Activated CD8-positive, alpha-beta memory T cell treated with anti-CD3 and anti-CD28 coated beads, Interleukin-2, amount 50 U/mL, for 24 hours (primary cell): ENCODE data around the gene ISLR2.

Source experiments
- DNase-seq: peaks from one replicate; pipeline ENCODE4 v3.0.0-alpha.2; 2020; ENCODE audit errors: extremely low read depth

The ISLR2 gene

DNA sequence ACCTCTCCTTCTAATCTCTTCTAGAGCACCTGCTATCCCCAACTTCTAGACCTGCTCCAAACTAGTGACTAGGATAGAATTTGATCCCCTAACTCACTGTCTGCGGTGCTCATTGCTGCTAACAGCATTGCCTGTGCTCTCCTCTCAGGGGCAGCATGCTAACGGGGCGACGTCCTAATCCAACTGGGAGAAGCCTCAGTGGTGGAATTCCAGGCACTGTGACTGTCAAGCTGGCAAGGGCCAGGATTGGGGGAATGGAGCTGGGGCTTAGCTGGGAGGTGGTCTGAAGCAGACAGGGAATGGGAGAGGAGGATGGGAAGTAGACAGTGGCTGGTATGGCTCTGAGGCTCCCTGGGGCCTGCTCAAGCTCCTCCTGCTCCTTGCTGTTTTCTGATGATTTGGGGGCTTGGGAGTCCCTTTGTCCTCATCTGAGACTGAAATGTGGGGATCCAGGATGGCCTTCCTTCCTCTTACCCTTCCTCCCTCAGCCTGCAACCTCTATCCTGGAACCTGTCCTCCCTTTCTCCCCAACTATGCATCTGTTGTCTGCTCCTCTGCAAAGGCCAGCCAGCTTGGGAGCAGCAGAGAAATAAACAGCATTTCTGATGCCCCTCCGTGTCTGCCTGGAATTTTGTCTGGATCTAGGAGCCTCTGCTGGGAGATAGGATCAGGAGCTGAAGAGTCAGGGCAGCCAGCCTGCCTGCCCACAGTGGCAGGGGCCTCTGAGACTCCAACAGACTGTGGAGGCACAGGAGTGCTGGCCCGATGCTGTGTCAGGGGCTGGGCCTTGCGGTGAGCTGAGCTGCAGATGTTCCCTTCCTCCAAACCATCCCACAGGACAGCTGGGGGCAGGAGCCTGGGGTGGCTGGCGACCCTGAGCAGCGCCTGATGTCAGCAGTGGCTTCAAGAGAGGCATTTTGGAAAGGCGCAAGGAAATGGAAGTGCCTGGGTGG, 46.2 kb downstream of the ISLR2 start:
- no peak for DNase-seq

DNA sequence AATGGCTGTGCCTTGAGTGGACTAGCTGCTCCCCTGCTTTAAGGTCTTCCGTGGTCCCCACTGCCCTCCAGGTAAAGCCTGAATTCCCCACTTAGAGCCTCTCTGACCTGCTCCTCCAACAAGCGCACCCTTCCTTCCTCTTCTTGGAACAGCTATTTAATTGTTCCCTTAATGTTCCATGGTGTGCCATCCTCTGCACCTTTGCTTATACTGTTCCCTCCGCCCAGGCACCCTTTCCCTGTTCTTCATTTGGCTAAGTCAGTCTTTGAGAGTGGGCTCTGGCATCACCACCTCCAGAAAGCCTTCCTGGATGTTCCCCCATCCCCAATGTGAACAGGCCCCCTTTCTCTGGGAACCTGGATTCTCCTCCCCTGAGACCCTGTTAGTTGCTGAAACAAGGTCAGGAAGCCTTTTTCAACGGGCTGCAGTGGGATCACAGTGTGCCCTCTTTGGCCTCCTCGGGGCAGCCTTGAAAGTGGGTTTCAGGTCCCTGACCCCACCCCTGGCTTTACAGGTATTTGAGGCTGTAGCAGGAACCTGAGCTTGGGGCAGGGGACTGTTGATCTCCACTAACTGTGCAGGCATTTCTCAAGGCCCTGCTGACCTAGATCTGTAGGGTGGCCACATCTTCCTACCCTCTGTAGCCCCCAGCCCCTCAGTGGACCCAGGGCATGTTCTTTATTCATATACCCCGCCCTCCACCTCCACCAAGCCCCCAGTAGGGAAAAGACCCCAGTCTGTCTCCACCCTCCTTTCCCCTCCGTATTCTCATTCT, 48.1 kb downstream of the ISLR2 start:
- DNase-seq: no peak

DNA sequence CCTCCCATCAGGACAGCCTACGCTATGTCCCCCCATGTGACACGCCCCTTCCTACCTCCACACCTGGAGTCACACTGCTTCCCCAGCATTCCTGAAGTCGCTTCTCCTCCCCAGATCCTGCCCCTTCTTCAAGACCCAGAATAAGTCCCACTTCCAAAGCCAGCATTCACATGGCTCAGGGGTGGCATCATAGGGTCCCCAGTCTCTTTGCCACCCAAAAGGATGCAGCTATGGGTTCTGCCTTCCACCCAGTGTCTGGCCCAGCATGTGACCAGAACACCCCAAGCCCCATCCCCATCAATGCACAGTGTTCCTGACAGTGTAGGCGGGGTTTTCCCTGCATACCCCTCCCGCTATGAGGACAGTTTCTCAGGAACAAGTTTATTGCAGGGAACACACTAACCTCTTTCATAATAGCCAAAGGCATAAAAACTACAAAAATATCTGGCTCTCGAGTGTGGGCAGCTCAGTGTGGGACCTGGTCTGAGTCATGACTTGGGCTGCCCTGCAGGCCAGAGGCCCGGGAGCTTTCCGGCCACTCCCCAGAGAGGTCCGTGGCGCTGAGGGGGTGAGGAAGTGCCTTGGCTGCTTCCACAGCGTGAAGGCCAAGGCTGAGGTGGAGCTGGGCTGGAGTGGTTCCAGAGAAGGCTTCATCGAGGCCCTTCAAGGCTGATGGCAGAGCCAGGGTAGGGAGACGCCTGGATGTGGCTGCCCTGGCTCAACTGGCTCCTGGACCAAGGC, 48.9 kb downstream of the ISLR2 start:
- DNase-seq: no peak

DNA sequence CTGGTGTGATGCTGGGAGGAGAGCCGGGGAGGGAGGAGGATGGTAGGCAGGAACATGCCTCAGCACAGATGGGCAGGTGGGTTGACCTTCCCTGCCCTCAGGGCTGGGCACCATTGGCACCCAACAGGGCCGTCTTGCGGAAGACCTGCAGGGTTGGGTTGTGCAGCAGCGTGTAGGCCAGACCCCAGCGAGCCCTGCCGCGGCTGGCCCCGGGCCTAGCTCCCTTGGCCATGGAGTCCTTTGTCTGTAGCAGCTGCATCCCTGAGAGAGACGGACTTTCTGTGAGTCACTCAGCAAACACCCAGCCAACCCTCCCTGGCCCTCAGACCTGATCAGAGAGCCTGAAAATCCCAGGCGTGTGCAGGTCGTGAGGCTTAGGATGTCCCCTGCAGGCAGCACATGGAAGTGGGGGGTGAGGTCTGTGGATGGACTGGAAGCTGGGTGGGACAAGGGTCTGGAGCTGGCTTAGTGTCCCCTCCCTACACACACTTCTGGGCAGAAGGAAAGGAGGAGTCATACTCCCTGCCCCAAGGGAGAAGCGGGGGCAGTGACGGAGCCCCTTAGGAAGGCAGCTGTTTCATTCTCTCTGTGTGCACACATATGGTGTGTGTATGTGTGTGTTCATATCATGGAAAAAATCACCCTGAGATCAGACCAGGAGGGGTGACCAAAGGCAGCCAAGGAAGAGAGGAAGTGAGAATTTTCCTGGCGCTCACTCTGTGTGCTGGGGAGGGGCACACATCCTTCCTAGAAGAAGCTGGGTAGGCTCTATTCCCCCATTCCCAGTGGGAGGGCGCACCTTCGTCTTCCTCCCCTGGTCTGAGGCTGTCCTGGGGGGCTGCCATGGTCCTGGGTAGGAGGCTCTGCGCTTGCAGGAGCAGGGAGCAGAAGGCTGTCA, 49.8 kb downstream of the ISLR2 start:
- DNase-seq: no peak

DNA sequence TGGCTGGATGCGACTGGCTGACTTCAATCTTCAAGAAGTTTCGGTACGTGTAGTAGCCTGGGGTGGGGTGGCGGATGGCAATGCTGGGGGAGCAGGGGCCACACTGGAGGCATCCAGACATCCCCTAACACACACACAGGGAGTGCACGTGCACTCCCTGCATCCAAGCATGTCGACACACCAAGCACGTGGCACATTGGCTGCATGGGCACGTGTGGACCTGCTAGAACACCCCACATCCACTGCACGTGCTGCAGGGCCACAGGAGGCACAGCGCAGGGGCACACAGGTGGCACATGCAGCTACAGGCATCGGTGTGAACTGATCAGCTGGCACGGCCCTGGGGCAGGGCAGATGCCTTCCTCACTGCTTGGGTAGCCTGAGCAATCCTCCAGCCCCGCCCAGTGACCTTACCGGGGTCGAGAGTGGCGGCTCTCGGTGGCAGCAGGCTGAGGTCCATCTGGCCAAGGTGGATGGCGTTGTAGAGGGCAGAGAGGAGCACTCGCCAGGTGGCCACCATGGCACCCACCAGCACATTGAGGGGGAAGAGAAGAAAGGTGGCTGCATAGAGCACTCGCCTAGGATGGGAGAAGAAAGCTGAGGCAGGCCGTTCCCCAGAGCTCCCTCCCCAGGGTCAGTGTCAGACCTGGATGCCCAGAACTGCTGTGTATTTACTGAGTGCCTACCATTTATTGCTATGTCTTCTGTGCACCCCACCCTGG, 50.7 kb downstream of the ISLR2 start:
- DNase-seq: no peak

DNA sequence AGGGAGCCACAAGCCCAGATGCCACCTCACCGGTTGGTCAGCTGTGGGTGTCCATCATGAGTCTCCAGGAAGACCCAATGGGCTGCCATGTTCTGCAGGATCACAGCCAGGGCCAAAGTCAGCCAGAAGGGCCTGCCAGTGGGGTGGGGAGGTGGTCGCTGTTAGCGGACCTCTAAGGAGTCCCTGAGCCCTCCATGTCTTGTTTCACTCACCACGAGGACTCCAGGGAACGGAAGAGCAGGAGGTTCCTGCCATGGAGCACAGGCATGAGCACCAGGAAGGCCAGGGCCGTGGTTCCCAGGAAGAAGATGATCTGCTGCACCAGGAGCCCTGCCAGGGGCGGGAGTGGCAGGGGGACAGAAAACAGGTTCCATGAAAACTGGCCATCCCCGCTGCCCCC, 51.7 kb downstream of the ISLR2 start:
- no peak for DNase-seq

DNA sequence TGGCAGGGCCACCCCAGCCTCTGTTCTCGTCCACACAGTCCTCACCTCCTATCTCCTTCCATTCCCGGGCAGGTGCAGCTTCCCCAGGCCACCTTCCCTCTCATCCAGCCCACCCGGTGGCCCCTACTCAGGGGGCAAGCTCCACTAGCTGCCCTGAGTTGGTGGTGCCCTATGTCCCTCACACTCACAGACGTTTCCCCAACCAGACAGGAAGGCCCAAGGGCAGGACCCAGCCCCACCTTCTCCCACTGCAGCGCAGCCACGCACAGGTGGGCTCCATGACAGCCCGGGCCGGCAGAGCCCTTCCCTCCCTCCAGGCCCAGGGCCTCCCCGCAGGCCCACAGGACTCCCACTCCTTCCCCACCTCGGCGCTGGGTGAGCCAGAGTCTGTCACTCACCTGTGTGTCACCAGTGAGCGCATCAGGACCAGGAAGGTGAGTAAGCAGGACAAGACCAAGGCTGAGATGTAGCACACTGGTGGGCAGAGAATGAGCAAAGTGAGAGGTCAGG, 54.3 kb downstream of the ISLR2 start:
- DNase-seq: no peak

DNA sequence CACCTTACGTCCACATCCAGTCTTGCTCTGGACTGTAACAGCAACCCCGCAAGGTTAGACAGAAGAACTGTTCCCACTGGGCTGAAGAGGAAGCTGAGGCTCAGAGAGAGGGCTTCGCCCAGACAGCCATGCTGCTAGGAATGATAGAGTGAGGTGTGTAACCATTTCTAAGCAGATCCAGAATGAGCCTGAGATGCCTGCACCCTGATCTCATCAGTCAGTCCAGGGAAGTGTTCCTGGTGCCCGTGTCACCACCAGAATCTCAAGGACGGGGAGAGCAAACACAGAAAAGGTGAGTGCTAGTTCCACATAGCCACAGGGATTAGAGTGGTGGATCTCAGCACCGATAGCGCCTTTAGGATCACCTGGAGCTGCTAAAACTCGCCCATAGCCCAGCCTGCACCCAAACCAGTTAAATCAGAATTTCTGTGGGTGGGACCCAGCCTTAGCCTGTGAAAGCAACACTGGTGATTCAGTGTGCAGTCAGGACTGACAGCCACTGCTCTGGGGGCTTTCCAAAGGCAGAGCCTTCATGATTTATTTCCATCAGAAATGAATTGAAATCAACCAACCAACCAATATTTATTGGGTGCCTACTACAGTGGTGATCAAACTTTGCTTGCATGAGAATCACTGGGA, 55.4 kb downstream of the ISLR2 start:
- no peak for DNase-seq
